GM23338 (cell line): ENCODE measurements around the gene ZNF76.

Experiments
- EZH2 ChIP-seq: fragments of 200-600 bp; sonication (generic); IDR thresholded peaks from one replicate; pipeline ENCODE4 v1.8.0; 2017; ENCODE audit warnings: antibody characterized with exemption, mild to moderate bottlenecking, low read depth; ENCODE audit not compliant: unreplicated experiment
- EZH2phosphoT487 ChIP-seq: fragments of 200-600 bp; sonication (generic); IDR thresholded peaks from one replicate; pipeline ENCODE4 v1.8.1; 2018; ENCODE audit warnings: antibody characterized with exemption; ENCODE audit not compliant: unreplicated experiment
- JUNB ChIP-seq: IDR thresholded peaks from one replicate; pipeline ENCODE4 v1.6.1; 2016; ENCODE audit warnings: antibody characterized with exemption; ENCODE audit not compliant: unreplicated experiment
- POLR2AphosphoS5 ChIP-seq: IDR thresholded peaks from 2 replicates; pipeline ENCODE4 v1.6.1; 2016; ENCODE audit warnings: antibody characterized with exemption, low read depth
- ZNF114 ChIP-seq: fragments of 250-450 bp; sonication (Bioruptor Pico); IDR thresholded peaks from 2 replicates; pipeline ENCODE4 v1.5.0; 2020; ENCODE audit warnings: mild to moderate bottlenecking, moderate library complexity
- ZNF331 ChIP-seq: fragments of 250-450 bp; sonication (Bioruptor Pico); IDR thresholded peaks from 2 replicates; pipeline ENCODE4 v1.5.0; 2020; ENCODE audit warnings: low read depth, mild to moderate bottlenecking, moderate library complexity
- TF ChIP-seq, protein P1 (sequence below), 2 experiments: fragments of 200-600 bp in 1 of 2; sonication (generic) in 1 of 2; conservative IDR thresholded peaks; 2 replicates each; pipeline versions ENCODE4 v1.5.1 to v1.6.1; 2016 to 2017; ENCODE audit warnings: antibody characterized with exemption in 2 of 2, low read depth in 2 of 2, mild to moderate bottlenecking in 2 of 2, moderate library complexity in 1 of 2
- TF ChIP-seq, protein P2 (sequence below): IDR thresholded peaks from one replicate; pipeline ENCODE4 v1.6.1; 2018; ENCODE audit warnings: antibody characterized with exemption; ENCODE audit not compliant: unreplicated experiment
- TF ChIP-seq, protein P3 (sequence below): IDR thresholded peaks from 2 replicates; pipeline ENCODE4 v1.6.1; 2016; ENCODE audit warnings: antibody characterized with exemption

DNA sequence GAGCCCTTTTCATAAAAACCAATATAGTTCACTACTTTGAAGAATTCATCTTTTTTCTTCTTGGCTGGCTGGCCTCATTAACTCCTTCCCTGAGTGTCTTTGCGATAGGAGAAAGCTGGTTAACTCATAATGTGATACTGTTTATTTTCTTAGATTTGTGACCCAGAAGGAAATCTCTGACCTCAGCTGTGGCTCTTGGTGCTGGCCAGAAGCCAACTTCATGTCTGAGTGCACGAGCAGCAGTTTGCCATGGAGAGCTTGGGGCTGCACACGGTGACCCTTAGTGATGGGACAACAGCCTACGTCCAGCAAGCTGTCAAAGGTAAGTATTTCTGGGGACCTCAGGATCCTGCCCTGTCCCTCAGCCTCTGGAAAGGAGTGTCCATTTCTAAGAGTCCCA is 21.4 kb downstream of the ZNF76 start:
- TF ChIP-seq, protein P1, sequence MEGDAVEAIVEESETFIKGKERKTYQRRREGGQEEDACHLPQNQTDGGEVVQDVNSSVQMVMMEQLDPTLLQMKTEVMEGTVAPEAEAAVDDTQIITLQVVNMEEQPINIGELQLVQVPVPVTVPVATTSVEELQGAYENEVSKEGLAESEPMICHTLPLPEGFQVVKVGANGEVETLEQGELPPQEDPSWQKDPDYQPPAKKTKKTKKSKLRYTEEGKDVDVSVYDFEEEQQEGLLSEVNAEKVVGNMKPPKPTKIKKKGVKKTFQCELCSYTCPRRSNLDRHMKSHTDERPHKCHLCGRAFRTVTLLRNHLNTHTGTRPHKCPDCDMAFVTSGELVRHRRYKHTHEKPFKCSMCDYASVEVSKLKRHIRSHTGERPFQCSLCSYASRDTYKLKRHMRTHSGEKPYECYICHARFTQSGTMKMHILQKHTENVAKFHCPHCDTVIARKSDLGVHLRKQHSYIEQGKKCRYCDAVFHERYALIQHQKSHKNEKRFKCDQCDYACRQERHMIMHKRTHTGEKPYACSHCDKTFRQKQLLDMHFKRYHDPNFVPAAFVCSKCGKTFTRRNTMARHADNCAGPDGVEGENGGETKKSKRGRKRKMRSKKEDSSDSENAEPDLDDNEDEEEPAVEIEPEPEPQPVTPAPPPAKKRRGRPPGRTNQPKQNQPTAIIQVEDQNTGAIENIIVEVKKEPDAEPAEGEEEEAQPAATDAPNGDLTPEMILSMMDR (conservative IDR thresholded peaks at IDR 0.05; ENCODE audit: low read depth in 2 of 2) = no peak
- TF ChIP-seq EZH2 (no peak), JUNB (no peak), POLR2AphosphoS5 (no peak), EZH2phosphoT487 (no peak), ZNF331 (no peak), ZNF114 (no peak)
- TF ChIP-seq, protein P2, sequence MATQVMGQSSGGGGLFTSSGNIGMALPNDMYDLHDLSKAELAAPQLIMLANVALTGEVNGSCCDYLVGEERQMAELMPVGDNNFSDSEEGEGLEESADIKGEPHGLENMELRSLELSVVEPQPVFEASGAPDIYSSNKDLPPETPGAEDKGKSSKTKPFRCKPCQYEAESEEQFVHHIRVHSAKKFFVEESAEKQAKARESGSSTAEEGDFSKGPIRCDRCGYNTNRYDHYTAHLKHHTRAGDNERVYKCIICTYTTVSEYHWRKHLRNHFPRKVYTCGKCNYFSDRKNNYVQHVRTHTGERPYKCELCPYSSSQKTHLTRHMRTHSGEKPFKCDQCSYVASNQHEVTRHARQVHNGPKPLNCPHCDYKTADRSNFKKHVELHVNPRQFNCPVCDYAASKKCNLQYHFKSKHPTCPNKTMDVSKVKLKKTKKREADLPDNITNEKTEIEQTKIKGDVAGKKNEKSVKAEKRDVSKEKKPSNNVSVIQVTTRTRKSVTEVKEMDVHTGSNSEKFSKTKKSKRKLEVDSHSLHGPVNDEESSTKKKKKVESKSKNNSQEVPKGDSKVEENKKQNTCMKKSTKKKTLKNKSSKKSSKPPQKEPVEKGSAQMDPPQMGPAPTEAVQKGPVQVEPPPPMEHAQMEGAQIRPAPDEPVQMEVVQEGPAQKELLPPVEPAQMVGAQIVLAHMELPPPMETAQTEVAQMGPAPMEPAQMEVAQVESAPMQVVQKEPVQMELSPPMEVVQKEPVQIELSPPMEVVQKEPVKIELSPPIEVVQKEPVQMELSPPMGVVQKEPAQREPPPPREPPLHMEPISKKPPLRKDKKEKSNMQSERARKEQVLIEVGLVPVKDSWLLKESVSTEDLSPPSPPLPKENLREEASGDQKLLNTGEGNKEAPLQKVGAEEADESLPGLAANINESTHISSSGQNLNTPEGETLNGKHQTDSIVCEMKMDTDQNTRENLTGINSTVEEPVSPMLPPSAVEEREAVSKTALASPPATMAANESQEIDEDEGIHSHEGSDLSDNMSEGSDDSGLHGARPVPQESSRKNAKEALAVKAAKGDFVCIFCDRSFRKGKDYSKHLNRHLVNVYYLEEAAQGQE = no peak
- TF ChIP-seq, protein P3, sequence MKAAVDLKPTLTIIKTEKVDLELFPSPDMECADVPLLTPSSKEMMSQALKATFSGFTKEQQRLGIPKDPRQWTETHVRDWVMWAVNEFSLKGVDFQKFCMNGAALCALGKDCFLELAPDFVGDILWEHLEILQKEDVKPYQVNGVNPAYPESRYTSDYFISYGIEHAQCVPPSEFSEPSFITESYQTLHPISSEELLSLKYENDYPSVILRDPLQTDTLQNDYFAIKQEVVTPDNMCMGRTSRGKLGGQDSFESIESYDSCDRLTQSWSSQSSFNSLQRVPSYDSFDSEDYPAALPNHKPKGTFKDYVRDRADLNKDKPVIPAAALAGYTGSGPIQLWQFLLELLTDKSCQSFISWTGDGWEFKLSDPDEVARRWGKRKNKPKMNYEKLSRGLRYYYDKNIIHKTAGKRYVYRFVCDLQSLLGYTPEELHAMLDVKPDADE = no peak
